ENCODE results near the gene SELENOH.

The SELENOH gene

DNA sequence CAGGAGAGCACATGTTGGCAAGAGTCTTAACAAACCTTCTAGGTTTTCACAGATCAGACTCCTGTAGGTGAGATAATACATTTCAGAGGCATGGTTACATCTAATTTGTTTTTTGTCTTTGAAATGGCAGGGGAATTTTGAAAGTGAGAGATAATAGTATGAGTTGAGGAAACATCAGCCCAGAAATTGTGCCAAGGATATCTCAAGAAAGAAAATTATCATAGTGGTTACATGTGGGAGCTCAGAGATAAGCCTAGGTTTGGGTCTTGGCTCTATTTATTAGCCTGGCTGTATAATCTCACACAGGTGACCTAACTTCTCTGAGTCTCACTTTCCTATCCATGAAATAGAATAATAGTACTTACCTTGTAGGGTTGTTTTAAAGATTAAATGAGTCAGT, 9.9 kb downstream of the SELENOH start:
- DNase-seq, result no peak

DNA sequence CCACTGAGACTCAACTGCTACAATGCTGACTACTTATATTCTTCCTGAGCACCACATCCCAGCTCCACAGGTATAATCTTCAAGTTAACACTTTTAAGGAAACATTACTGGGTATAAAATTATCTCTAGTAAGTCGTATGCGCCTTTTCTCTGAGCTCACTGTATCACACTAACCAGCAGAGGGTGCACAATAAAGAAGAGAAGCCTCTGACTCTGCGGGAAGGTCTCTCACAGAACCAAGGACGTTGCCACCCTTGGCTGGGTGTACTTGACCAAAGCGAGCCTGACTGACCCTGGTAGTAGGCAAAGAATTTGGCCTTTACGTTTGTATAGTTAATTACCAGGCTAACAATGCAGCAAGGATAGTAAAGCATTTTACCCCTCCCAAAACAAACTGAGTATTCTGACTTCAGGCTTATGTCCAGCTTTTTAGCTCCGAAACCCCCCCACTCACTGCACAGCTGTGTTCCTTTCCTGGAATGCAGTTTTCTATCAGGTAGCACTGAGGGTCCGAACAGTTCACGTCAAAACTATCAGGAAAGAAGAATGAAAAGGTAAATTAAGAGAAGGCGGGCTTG, 10.5 kb downstream of the SELENOH start, which contains the start of gene BTBD18:
TSS of gene BTBD18 (minus strand) at position 144 of the 578 bp plus-strand sequence. CDS start 631 bp downstream, outside the sequence.
- no peak for DNase-seq

DNA sequence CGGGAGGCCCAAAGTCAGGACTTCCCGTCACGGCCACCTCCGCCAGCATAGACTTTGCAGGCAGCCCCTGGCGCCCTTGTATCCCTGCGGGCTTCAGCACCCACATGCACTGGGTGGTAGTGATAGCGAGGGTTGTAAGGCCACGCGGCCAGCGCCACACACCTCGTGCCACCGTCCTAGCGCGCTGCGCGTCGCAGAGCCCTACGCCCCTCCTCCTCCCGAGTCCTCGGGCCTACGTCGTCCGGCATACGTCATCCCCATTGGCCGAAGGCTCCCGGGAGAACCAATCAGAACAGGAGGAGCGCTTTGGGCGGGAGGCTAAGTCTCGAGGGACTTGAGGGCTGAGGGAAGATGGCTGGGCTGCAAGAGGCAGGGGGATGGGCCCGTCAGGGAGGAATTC, 11.7 kb downstream of the SELENOH start:
- DNase-seq, result no peak

DNA sequence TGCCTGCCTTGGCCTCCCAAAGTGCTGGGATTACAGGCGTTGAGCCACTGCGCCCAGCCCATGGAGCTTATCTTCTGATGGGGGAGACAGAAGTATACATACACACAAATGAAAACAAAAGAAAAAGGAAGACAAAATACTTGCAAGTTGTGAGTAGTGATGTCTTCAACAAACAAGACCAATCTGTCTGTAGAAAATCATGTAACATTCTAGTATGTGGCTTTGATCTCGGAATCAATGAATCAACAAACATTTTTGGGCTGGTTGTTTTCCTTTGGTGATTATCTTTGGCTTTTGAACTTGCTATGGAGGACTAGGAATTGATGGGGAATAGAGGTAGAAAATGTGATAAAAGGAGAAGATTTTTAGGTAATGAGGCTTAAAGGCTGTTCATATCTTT, 16.9 kb downstream of the SELENOH start:
- no peak for DNase-seq

DNA sequence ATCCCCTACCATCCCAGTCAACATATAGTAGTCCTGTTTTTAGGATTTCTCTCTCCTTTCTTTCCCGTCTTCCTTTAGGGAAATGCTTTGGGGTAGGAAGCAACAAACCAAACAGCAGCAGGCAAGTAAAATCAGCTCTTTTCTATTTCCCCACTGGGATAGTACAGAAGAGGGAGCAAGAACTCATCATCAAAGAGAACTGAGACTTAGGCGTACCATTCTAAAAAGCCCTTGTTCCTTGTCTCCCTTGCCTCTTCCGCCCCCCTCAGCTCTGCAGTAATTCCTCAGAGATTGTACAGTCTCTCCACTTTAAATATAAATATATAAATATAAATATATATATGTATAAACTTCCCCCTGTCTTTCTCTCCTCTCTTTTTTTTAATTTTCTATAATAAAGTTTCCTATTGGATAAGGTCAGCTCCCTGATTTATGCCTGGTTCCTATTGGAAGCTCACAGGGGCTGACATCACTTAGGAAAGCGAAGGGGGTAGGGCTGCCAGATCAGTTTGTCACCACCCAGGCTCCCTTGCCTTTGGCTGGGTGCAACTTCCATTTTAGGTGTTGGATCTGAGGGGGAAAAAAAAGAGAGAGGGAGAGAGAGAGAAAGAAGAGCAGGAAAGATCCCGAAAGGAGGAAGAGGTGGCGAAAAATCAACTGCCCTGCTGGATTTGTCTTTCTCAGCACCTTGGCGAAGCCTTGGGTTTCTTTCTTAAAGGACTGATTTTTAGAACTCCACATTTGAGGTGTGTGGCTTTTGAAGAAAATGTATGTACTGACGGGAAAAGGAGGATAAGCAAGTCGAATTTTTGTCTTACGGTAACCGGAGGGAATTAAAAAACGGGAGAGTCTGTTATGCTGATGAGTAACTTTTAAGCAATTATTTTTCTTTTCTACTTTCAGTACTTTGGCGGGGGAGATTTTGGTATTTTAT, 20.3 kb downstream of the SELENOH start, which contains the start of gene CTNND1:
TSS of gene CTNND1 (plus strand) at position 502 of the 934 bp plus-strand sequence. CDS start 29,677 bp downstream, outside the sequence.
- no peak for DNase-seq

DNA sequence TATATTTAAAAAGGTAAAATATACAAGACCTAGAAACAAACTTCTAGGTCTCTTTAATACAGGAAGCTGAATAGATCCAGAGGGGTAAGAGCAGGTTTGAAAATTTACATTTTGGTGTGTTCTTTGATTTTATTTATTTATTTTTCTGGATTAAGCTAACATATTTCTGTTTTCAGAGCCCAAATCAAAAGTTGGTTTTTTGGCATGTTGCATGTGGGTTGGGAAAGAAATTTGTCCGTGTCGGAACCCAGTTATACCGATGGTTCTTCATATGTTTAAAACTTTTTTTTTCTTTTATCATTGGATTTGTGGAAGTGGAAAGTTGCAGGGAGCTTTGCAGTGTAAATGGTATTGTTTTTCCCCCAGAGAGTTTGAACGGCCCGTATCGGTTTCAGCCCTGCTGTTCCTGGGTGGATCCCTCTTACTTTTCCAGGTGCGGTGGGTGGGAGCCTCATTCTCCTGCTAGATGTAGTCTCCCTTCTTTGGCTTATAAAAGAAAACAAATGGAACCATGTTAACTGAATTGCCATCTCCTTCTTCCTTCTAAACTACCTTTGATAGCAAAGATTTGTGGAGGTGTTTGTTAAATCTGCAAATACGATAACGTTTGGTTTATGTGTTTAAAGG, 21.1 kb downstream of the SELENOH start:
- DNase-seq, result no peak

DNA sequence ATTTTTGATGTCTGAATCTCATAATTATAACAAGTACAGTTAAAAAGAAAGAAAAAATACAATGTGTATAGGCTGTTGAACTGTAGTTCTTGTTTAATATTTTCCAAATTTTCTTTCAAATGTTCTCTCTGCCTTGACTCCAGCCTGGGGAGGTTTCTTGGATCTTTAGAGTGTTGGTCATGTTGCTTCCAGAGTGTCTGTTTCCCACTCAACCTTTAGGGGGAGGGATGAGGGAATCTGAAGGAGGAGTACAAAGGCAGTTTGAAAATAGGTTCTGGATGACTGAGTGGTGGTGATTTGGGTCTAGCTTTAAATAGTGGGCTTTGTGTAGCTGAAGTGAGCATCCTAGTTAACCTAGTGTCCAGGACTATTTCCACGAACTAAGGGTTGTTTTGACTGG, 22.3 kb downstream of the SELENOH start:
- no peak for DNase-seq

DNA sequence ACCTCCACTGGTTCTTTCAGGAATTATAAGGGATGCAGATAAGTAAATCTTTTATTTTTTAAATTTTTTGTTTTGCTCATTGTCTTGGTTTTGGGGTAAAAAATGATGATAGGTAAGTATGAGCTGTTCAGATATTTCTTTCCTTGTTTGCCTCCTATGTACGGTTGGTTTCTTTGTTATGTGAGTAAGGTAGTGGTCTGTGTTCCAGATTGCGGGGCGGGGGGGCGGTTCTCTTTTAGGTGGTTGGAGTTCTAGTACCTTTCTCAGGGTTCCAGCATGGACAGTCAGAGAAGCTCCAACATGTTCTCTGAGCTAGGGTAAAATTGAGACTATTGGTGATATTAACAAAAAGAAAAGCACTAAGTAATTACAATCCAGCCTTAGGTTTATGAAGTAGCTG, 22.7 kb downstream of the SELENOH start:
- DNase-seq, result no peak

DNA sequence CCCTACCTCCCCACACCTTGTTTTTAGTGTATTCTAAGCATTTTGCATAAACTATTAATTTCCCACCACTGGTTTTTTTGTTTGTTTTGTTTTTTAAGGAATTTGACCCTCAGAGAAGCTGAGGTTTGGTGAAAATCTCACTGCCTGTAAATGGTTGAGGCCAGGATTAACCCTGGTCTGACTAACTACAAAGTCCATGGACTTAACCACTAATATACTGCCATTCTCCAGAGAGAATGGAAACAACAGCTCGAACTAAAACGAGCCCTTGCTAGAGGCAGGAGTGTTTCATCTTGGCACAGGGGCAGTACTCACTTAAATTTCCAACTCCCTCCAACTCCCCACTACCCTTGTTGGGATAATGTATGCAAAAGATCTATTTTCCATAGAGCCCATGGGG, 23.3 kb downstream of the SELENOH start:
- no peak for DNase-seq

DNA sequence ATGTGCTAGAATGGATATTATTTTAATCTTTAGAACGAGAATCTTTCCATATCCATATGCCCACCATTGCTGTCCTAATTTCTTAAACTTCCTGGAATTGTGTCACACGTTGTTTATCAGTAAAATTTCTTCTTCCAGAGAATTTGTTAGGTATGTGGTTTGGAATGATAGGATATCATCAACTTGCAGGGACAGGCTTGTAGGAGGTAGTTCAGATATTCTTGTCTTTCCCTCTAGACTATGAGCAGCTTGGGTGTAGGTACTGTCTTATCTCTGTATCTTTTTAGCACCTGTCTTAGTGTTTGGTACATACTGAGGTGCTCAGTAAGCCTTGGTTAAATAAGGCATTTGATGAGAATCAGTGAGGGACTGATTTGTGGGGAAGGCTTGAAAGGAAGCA, 23.7 kb downstream of the SELENOH start:
- no peak for DNase-seq

DNA sequence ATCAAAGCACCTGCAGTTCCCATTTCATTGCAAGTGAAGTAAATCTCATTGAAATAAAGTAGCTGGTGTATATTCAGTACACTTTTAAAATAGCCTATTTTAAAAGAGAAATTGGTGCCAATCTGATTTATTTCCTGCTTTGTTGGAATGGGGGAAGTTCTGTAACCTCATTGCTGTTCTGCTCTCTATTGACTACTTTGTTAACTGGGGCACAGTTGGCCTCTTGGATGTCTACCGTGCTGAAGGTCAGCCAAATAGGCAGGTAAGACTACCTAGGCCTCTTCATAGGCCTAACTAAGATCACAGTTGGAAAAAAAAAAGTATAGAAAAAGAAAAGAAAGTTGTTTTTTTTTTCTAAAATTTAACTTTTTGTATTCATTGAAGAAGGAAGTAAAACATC, 29.5 kb downstream of the SELENOH start:
- no peak for DNase-seq

DNA sequence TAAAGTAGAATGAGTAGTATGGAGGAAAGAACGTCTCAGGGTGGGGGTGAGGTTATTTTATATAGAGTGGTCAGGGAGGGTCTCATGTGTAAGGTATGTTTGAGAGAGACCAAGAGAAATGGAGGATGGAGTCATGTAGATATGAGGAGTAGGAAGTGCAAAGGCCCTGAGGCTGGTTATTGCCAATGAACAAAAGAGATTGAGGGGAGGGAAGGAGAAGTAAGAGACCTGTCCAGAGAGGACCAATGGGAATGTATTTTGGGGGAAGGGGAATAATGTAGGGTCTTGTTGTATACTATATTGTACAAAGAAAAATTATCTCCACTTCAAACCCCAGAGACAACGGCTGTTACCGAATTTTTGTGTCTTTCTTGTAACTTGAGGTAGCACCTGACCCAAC, 30.1 kb downstream of the SELENOH start:
- no peak for DNase-seq

DNA sequence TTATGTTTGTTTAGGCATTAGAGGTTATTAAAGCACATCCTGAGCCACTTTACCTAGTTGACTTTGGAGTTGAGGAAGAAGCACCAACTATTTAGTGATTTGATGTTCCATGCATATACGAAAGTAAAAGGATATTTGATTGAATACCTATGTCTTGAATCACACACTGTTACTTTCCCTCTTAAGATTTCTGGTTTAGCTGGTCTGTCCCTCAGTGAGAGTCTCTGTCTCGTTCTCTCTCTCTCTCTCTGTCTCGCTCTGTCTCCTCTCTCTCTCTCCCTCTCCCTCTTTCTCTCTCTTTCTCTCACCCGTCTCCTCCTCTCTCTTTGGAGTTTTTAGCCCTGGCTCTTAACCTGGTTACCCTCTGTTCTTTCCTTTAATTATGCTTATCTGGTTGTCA, 31.3 kb downstream of the SELENOH start:
- no peak for DNase-seq

DNA sequence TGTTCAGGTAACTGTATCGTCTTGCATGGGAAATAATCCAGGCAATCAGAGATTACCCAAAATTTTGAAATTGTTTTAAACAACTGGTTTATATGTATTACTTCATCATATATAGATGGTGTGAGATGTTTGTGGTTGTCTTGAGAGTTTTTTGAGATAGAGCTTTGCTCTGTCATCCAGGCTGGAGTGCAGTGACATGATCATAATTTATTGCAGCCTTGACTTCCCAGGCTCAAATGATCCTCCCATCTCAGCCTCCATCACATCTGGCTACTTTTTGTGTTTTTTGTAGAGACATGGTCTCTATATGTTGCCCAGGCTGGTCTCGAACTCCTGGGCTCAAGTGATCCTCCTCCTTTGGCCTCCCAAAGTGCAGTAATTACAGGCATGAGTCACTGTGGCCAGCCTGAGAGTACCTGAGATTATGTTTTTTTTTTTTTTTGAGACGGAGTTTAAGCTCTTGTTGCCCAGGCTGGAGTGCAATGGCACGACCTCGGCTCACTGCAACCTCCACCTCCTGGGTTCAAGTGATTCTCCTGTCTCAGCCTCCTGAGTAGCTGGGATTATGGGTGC, 31.8 kb downstream of the SELENOH start:
- no peak for DNase-seq

DNA sequence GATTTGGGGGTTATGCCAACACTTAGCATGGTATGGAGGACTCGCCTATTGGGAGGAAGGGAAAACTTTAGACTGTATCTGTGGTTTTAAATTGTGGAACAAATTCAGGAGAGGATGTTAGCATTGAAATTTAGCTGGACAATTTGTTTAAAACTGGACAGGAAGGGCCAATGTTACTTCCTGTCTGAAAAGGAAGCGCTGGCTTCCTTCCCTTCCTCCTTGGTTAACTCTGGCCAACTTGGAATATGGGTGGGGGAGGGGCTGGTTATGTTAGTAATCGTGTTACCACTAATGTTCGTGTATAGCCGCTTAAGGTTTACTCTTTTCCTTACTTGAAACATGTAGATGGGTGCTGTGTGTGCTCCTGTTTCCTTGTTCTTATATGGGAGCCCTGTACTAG, 34.2 kb downstream of the SELENOH start:
- DNase-seq, result no peak

DNA sequence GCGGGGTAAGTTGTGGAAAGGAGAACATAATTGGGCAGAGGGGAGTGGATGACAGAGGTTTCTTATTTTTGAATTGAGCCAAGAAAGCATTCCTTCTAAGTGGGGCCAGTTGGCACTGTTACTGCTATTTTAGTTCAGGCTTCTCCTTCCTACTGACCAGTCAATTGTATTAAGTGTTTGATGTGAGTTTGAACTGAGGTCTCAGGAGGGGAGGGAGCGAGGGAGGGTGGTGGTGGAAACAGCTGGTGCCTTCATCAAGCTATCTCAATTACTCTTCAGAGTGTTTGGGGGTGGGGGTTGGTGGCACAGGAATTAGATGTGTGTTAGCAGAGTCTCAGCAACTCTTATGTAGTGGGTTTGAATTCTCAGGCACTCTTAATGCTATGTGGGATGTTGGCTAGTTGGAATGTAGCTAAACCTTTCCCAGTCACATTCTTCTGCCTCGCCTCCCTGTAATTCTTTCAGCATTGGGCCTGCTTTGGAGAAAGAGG, 34.8 kb downstream of the SELENOH start:
- no peak for DNase-seq

DNA sequence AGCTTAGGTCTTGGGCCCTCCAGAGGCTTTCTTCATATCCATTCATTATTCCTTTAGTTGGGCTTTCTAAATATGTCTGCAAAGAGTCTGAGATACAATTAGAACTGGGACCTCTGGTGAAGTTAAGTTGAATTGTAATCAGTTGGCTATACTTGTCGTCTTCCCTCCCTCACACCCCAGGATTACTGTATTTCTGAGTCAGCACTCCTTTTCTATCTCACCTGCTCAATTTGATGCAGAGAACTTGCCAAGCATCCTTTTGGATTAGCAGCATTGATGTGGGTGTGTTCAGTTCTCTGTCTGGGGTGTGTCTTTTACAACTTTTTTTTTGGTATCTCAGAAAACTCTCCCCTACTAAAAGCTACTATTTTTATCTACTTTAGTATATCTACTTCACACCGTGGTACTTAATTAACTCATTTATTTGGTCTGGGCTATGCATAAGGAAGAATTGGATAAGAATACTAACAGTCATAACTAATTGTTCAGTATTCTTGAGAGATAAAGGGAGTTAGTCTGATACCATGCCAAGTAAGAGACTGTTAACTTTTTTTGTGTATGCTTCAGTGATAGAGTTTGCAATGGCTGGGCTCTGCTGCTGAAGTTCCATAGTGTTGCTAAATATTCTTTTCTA, 35.4 kb downstream of the SELENOH start:
- DNase-seq, result no peak

DNA sequence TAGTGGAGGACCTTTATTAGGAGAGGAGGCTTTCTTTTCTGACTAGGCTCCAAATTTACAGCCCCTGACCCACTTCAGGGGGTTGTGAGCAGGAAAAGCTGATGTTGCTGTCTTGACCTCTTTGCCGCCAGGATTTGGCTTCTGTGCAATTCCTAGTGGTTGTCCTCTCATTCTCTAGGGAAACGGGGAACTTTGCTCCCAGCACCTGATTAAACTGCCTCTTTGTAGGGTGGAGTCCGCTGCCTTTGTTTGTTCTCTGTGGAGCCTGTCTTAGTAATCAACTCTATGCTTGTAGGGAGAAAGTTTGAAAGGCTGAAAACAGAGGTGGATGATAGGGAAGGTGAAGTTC, 36.7 kb downstream of the SELENOH start:
- DNase-seq, result no peak

DNA sequence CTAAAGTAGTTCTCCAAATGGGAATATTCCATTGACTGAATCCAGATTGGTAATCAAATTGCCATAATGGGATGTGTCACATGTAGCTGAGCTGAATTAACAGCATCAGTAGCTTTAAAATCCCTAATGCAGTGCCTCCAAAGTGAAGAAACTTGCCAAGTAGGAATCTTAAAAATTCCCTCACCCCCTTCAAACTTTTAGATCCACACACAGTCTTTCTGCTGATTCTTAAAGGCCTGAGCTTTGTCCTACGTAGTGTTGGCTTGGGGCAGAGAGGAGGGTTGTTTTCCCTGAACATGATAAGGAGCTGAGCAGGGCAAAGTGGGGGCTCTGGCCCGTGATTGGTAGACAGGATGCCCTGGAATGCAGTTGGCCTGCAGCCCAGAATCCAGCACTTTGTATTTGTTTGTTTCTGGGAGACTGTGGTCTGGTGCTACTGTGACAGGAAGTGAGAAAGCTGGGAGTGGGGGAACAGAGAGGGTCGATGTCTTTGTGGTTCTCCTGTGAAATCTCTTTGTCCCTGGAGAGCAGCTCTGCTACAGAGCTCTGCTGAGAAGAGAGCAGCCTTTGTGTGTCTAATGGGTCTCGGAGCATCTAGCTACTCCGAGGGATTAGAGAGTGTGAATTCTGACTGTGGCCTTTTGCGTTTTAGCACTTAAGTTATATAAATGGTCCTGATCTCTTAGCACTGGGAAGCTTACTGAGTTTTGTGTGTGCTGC, 37.2 kb downstream of the SELENOH start:
- DNase-seq, result no peak

DNA sequence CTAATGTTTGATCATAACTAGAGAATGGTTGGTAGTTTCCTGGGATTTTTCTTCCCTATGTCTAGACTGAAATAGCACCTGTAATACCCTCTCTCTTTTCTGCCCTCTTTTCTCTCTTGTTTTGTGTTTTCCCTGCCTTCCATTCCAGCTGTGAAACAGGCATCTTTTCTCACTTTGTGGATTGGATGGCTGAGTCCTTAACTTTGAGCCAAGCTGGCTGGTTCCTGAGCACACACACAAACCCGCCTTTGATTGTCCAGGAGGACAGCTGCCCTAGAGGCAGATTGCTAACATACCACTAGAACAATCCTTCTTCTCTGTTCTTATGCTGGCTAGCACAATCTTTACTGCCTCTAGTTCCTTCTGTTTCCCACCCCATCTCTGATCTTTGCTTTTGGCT, 38.0 kb downstream of the SELENOH start:
- DNase-seq, result no peak

DNA sequence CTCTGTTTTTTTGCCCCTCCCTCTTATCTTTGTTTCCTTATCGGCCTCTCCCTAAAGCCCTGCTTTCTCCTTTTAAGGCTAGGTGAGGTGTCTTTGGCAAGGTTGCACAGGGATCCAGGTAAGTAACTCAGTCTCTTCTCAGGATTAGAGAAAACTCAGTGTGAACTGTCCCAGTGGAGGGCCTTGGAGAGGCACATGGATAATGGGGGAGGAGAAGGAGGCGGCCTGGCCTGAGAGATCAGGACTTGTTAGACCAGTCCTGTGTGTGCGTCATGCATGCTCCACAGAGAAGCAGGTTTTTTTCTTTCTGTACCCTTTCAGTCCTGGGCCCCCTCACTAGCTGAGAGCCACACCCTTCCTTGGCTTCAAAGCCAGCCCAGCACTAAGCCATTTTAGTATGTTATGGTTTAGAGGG, 40.2 kb downstream of the SELENOH start:
- DNase-seq, result no peak

DNA sequence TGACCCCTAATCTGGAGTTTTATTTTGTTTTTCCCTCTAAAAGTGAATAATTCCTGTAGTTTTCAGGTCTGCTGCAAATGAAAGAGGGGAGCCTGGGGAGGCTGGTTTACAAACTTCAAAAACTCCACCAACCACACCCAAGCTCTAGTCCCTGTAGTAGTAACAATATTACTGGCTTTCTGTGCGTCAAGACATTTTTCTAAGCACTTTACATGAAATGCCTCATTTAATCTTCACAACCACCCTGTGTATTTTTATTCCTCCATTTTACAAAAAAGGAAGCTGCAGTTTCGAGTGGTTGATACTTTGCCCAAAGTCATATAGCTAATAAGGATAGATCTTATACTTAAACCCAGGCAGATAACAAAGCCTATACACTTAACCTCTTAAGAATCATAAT, 43.8 kb downstream of the SELENOH start:
- DNase-seq, result no peak
